CD4-positive, alpha-beta T cell treated with Interleukin-1 beta for 1 hour (primary cell): Measurements from ENCODE around the gene GUCY2C.
A peak's percentile ranks its signal among the peaks of the same experiment; 100 is the strongest.

Experiments used
- DNase-seq, 2 donors: peaks; one replicate each; pipeline ENCODE4 v3.0.0-alpha.2; 2020 to 2022

GUCY2C gene

DNA sequence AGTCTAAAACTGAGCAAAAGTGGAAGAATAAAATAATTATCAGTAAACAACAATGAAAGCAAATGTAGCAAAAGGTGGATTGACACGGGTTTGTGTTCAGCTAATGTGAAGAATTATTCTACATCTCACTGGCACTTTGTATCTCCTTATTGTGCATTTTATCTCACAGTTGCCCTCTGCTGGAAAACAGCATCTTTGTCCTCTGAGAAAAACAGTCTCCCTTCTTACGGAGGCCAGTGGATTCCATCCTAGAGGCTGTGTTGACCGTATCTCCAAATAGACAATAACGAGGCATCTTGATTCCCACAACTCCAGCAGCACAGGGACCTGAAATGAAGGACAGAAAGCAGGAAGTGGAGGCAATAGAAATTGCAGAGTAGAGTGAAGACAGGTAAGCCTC is 77.4 kb downstream of the GUCY2C start:
- no peak for DNase-seq

DNA sequence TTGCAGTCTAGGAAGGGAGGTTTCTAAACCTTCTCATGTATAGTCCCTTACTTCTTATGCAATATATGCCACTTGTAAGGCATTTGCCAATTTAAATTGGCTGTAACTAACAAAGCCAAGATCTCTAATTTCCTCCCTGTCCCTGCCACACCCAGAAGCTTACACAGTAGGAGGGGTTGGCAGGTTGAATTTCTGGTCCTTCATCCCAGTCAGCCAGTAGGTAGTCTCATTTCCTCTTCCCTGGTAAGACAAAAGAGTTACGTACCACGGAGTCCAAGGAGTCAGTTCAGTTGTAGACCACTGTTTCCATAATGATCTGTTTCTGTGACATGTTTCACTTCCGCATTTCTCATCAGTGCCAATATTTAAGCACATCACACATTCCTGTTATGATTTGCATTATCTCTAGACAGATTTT is 81.7 kb downstream of the GUCY2C start:
- peak; percentile 7 to 17 for DNase-seq

DNA sequence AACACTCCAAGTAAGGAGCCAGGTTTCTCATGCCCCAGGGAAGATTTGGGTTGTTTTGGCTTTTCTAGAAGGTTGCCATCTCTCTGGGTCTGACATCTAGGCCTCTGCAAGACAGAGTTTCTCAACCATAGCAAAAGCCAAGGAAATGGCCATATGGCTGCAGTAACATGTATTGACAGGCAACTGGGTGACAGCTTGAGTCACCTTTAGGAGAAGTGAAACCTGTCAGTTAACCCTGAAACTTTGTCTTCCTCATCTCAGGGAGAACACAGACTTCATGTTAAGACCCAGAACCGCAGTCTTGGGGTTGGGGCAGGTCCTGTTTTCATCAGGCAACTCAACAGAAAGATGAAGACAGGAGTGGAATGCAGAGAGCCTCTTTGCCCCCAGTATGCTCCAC is 82.7 kb downstream of the GUCY2C start:
- DNase-seq = peak in 1 of 2 donors; percentile 53

DNA sequence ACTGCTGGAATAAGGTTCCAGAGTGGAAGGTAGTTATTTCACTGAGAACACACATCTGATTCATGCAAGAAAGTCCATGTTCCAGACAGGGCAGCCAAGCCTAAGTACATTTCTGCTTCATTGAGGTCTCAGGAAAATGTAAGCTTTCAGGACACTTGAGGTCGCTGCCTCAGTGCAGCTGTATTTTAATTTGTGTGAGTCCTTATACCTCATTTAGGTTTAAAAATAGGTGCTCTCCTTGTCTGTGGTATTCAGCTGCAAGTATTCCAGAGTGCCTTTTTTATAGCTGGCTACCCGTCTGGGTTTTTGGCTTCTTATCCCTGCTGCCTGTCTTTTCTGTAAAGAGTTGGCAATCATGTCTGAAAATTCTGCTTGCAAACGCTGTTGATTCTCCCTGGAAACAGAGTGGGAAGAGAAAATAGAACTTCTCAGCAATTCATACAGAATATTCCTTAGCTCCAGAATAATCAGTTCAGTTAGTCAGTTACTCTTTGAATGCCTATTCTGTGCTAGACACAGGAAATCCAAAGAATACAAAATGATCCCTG is 83.4 kb downstream of the GUCY2C start:
- no peak for DNase-seq

DNA sequence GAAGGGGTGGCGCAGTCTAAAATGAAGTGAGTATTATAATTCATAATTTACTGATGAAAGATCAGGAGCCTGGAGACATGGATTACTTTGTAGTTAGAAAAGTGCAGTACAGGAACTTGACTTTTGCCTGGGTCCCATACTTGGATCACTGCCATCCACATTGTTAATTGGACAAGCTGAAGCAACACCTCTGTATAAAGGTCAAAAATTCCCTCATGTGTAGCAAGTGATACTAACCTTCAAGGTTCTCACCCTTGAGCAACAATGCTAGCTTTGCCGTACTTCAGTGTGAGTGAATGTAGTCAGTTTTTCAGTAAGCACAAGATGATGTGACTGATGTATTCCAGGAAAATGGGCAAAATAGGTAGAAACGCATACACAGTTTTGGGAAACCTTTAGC is 84.1 kb downstream of the GUCY2C start:
- no peak for DNase-seq

DNA sequence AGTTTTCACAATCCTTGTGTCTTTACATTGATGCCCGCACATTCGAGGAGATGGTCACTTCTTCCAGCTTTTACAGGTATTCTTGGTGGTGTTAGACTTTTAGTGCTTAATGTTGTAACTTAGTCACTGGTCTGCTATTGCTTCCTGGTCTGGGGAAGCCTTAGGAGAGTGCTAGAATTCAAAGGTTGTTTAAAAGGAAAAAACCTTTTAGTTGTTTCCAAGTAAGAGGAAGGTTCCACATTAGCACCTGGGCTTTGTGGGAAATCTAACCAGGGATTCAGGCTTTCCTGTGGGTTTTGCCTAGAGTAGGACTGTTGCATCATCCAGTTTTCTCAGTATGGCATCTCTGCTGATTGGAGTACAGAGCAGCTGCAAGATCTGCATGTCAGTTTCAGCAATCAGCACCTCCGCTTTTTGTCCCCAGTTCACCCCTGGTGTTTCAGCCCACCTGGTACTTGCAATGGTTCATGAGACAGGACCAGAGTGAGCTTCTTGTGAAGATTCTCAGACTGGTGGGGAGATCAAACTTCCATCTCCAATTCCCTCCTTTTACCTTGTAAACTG is 84.7 kb downstream of the GUCY2C start:
- no peak for DNase-seq

DNA sequence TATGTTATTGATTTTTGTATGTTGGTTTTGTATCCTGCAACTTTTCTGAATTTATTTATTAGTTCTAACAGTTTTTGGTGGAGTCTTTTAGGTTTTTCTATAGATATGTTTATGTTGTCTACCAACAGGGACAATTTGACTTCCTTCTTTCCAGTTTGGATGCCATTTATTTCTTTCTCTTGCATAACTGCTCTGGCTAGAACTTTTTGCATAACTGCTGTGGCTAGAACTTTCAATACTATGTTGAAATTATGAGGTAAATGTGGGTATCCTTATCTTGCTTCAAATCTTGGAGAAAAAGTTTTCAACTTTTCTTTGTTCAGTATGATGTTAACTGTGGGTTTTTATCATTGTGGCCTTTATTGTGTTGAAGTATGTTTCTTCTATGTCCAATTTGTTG is 88.8 kb downstream of the GUCY2C start:
- DNase-seq = no peak

DNA sequence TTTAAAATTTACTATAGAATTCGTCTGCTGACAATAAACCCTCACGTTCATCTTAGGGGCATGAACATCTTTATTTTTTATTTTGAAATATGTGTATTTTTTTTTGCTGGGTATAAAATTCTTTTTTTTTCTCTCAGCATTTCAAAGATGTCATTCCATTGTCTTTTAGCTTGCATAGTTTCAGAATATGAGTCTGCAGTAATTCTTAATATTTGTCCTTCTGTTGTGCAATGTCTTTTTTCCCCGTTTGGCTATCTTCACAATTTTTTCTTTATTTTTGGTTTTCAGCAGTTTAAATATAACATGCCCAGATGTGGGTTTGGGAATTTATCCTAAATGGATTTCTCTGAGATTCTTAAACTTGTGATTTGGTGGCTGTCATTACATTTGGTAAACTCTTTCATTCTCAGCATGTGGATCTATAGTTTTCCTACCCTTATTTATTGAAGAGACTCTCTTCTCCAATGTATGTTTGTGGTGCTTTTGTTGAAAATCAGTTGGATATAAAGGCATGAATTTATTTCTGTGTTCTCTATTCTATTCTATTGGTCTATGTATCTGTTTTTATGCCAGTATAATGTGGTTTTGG is 90.9 kb downstream of the GUCY2C start:
- DNase-seq = no peak

DNA sequence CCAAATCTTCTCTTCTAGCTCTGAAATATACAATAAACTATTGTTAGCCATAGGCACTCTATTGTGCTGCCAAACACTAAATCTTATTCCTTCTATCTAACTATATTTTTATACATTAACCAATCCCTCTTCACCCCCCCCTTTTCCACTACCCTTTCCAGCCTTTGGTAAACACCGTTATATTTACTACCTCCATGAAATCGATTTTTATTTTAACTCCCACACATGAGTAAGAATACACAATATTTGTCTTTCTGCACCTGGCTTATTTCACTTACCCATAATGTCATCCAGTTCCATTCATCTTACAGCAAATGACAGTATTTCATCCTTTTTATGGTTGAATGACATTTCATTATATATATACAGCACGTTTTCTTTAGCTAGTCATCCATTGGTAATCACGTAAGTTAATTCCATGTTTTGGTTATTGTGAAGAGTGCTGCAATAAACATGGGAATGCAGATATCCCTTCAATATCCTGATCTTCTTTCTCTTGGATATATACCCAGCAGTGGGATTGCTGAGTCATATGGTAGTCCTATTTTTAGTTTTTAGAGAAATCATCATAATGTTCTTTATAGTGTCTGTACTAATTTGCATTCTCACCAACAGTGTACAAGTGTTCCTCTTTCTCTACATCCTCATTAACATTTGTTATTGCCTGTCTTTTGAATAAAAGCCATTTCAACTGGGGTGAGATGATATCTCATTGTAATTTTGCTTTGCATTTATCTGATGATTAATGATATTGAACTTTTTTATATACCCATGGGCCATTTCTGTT is 94.5 kb downstream of the GUCY2C start:
- DNase-seq = no peak

DNA sequence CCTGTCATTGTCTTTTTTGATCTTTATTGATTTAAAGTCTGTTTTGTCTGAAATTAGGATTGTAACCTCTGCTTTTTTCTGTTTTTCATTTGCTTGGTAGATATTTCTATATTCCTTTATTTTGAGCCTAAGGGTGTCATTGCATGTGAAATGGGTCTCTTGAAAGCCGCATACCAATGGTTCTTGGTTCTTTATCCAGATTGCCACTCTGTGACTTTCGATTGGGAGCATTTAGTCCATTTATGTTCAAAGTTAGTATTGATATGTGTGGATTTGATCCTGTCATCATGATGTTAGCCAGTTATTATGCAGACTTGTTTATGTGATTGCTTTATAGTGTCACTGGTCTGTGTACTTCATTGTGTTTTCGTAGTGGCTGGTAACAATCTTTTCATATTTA is 98.9 kb downstream of the GUCY2C start:
- DNase-seq = no peak

DNA sequence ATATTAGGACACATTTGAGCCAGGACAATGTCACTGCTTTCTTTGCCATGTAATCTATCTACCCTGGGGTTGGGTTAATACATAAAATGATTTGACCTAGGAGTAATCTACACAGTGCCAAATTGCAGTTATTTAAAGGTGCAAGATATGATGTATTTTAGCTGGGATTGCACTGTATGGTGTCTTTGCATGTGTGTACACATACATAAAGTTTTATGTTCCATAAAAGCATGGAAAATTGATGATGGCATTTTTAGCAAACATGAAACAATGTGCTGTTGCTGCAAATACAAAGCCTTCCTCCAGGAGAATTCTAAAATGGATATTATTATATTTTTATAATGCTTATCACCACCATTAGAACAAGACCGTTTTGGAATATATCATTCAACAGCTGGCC is 104.7 kb downstream of the GUCY2C start:
- DNase-seq = no peak

DNA sequence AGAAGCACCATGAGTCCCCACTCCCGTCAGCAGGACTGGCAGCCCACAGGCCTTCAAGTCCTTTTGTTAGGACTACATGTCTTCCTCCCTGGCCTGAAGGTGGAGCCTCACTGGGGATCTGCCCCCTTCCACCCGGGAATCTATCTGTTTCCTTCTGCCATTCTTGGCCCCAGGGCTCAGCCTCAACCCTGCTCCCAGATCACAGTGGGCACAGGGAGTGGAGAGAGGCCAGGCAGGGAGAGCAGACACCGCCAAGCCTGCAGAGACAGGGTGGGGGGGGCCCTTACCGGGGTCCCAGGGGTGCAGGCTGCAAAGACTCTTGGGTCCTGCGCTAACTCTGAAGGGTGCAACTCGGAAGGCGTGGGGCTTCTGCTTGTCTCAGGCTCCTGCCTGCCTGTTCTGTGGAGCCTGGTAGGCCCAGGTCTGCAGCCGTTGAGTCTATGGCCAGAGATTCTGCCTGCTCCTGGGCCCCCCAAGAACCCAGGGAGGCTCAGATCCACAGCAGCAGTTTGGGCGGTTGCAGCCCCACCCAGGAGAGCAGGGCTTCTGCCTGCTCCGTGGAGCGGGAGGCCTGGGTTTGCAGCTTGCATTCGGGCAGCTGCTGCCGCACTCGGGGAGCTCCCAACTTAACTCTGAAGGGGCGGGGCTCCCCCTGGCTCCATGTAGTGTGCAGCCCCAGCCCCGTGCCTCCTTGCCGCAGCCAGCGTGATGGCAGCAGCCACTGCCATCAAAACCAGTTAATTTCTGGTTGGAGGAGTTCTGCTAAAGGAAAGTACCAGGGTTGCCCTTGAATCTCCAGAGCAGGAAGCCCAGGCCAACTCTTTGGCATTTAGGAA is 107.0 kb downstream of the GUCY2C start:
- no peak for DNase-seq

DNA sequence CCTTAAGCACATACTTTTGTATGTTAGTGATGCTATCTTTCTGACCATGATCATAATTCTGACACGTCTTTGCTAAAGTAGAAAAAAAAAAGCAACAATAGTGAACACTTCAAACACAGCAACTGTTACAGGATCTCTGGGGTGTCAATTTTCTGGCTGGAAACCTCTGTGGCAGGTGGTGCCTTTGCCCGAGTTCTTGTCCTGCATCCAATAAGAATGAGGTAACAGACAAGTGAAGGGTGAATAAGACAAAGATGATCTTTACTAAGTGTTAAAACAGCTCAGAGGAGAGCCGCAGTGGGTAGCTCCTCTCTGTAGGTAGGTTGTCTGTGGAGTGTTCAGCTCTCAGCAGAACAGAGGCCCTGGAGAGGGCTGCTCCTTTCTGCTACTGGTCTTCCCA is 107.8 kb downstream of the GUCY2C start:
- no peak for DNase-seq

DNA sequence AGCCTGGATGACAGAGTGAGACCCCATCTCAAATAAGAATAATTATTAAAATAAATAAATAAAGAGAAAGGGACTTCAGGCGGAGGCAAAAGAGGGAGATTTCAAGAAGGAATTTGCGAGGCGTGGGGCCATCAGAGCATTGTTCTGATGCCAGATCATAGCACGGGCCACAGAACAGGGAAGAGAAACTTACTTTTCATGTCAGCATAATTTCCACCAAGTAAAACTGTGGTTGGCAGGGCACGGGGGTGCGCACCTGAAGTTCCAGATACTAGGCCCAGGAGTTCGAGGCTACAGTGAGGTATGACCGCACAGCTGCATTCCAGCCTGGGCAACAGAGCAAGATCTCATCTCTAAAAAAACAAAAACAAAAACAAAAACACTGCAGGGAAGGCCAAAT is 117.8 kb downstream of the GUCY2C start:
- no peak for DNase-seq

DNA sequence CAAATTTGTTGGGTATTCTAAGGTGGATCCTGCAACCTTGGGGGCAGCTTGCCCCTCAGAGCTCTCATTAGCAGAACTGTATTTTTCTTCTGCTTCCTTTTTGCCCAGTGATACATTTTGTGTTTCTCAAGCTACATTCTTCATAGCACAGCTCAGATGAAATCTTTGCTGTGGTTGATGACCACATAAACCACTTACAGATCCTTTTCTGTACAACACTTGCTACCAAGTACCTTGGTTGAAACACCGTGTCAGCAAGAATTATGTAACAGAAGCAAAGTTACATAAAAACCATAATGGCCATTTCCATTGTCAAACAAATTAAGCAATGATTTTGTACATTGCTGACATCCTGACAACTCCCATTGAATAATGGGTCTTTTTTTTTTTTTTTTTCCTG is 119.1 kb downstream of the GUCY2C start:
- DNase-seq = peak in 1 of 2 donors; percentile 38

DNA sequence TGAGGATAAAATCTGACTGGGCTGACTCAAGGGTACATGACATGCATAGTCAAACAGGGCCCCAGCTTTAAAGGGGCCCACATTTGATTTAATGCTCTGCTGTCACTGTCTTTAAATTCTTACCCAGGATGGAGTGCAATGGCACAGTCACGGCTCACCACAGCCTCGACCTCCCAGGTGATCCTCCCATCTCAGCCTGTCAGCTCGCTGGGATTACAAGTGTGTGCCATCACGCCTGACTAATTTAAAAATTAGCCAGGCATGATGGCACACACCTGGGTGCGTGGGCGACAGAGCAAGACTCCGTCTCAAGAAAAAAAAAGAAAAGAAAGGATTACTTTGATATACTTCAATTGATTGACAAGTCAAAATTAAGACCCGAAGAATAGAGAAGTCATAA is 119.5 kb downstream of the GUCY2C start:
- no peak for DNase-seq

DNA sequence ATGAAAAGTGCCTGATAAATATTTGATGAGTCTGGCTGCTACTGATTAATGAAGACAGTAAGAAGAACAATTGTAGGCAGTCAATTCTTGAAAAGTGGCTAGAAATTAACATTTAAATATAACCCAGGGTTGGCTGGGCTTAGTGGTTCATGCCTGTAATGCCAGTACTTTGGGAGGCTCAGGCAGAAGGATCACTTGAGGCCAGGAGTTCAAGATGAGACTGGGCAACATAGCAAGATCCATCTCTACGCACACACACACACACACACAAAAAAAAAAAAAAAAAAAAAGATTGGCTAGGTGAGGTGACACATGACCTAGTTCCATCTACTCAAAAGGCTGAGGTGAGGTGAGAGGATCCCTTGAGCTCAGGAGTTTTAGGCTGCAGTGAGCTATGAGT is 120.8 kb downstream of the GUCY2C start:
- DNase-seq = no peak

DNA sequence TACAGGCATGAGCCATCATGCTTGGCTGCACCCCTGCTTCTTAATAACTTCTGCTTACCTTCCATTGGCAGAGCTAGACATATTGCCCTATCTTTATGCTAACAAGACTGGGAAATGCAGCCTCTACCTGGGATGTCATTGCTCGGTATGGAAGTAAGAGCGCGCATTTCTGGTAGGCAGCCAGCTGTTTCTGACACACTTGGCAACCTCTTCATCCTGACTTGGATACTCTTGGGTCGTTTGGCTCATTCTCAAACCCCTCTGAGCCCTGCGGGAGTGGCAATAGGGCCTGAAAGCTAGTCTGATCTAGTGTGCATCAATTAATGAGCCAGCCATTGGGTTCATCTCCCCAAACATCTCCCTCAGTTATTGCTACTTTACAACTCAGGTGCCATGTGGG is 123.3 kb downstream of the GUCY2C start:
- no peak for DNase-seq

DNA sequence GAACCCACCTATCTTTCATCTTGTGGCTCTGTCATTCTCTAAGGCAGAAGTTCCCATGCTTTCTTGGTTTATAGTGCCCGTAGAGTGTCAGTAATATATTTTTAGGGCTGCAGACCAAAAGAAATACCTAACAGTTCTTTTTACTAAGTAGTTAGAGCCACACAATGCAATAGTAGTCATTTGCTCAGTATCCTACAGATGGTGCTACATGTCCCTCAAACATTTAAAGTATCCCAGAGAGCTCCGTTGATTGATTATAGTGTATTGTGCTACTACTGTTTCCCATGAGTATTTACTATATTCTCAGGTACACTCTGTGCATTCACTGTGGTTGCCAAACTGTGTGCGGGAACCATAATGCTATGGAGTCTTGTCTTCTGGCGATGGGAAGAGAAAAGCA is 124.0 kb downstream of the GUCY2C start:
- no peak for DNase-seq

DNA sequence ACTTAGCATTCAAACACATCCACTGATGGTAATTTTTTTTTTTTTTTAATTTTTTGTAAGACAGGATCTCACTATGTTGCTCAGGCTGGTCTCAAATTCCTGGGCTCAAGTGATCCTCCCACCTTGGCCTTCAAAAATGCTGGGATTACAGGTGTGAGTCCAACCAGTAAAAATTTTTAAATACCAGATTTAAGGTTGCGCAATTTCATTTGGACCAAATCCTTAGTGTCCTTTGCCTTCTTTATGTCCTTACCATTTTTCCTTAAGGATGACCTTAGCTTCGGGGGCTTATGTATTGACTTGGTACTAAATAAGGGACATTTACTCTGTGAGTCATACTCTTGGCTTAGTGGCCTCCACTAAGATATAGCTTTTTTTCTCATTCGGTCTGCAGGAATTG is 124.6 kb downstream of the GUCY2C start:
- DNase-seq = no peak

DNA sequence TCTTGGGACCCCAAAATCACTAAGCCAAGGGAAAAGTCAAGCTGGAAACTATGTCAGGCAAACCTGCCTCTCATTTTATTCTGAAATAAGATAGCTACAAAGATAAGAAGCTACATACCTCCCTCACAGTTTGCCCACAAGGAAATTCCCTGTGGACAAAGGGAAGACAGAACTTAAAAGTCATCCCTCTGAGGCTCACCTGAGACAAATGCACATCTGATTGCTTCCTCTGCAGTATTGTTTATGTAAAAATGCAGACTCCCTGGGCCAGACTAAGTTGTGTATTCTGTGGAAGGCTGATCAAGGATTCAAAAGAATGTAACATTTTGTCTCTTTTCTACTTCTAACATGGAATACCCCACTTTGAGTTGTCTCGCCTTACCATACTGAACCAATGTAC is 126.2 kb downstream of the GUCY2C start:
- DNase-seq = no peak

DNA sequence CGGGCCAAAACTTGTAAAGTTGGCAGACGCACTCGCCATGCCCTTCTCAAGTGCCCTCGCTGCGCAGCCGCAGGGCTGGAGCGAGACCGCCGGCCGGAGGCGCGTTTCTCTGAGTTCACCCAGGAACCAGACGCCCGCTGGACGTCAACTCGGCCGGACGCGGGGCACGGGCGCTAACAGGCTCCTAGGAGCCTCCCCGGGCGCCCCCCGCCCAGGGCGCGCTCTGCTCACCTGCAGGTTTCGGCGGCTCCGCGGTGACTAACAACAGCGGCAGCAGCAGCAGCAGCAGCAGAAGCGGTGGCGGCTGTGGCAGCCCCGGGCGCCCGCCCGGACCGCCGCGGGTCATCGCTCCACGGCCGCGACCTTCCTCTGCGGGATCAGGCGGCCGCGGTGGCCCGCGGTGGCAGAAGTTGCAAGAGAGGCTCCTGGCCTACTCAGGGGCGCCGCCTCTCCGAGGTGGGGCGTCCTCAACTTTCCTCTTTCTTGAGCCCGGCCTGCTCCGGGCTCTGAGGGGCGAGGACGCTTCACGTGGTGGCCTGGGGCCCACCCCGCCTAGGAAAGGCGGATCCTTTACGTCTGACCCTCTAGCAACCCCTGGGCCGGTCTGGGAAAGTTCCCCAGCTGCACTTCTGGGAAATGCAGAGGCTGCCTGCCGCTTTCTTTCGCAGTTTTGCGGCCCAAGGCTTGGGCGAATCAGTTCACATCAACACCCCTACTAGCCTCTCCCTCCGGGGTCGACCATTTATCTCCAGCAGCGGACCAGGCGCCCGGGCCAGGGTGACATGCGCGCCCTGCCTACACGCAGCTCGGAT is 128.8 kb downstream of the GUCY2C start, which contains the start of gene PLBD1:
Gene PLBD1, minus strand, starts transcription at position 533 of the 812 bp plus-strand sequence. Its CDS starts 187 bp downstream, at position 346.
- peak in 1 of 2 donors; percentile 37 for DNase-seq
